Mucosa of rectum (tissue), 2 donors: ENCODE results near the gene FAM222A.
A peak's percentile ranks its signal among the peaks of the same experiment; 100 is the strongest.

Experiments
- H3K27ac ChIP-seq, 2 donors: one replicate each; pipeline ENCODE4 v1.7.0; 2013; ENCODE audit warnings: inconsistent platforms in 2 of 2, low read depth in 2 of 2, low read length in 2 of 2
- H3K27me3 ChIP-seq, 2 donors: one replicate each; pipeline ENCODE4 v1.7.0; 2013; ENCODE audit warnings: low read length in 2 of 2; ENCODE audit not compliant: control insufficient read depth in 2 of 2, insufficient read depth in 2 of 2
- H3K36me3 ChIP-seq, 2 donors: one replicate each; pipeline ENCODE4 v1.7.0; 2013; ENCODE audit warnings: low read length in 2 of 2; ENCODE audit not compliant: control insufficient read depth in 2 of 2, insufficient read depth in 2 of 2
- H3K4me1 ChIP-seq, 2 donors: one replicate each; pipeline ENCODE4 v1.7.0; 2013; ENCODE audit warnings: low read length in 2 of 2, mild to moderate bottlenecking in 1 of 2; ENCODE audit not compliant: control insufficient read depth in 2 of 2, insufficient read depth in 2 of 2
- H3K4me3 ChIP-seq, 2 donors: one replicate each; pipeline ENCODE4 v1.7.0; 2013; ENCODE audit warnings: low read length in 2 of 2
- H3K9ac ChIP-seq, 2 donors: one replicate each; pipeline ENCODE4 v1.7.0; 2013; ENCODE audit warnings: low read length in 2 of 2, low read depth in 1 of 2, mild to moderate bottlenecking in 1 of 2
- H3K9me3 ChIP-seq, 2 donors: one replicate each; pipeline ENCODE4 v1.7.0; 2013; ENCODE audit warnings: low read length in 2 of 2; ENCODE audit not compliant: control insufficient read depth in 2 of 2
- donor health status: healthy.
- donor health status: Normal muscosa, but diverticular disease.

Gene FAM222A

GRCh38 chr12:109713187-109714070, at the start of gene FAM222A:
Gene FAM222A (plus strand): TSS chr12:109713825. CDS start chr12:109744147, 30,322 bp downstream.
- peak within 1 kb of the TSS; percentile 57 to 62 for H3K4me3 ChIP-seq
- H3K9ac ChIP-seq: peak within 1 kb of the TSS; percentile 32 to 40
- peak within 1 kb of the TSS; percentile 32 to 61 for H3K27ac ChIP-seq
- H3K9me3 ChIP-seq: no peaks in the 10 kb centered on the region
- H3K27me3 ChIP-seq: peaks cover 0 to 8% of the 10 kb centered on the region in 2 donors
- H3K36me3 ChIP-seq: no peaks in the 10 kb centered on the region
- peaks cover 7 to 9% of the 10 kb centered on the region in 2 donors for H3K4me1 ChIP-seq

- Histone ChIP-seq H3K4me1 (no peaks in the 10 kb centered on the region), H3K9ac (no peak overlapping the region), H3K27ac (no peak overlapping the region), H3K4me3 (no peak overlapping the region), H3K9me3 (no peaks in the 10 kb centered on the region), H3K27me3 (peaks cover 0 to 2% of the 10 kb centered on the region in 2 donors), H3K36me3 (no peaks in the 10 kb centered on the region)
These were observed 49.2 kb upstream of the FAM222A start for GRCh38 chr12:109664402-109664801.

- Histone ChIP-seq H3K27ac (no peak overlapping the region), H3K4me1 (no peaks in the 10 kb centered on the region), H3K9me3 (no peaks in the 10 kb centered on the region), H3K36me3 (no peaks in the 10 kb centered on the region), H3K9ac (no peak overlapping the region), H3K27me3 (peaks cover 0 to 2% of the 10 kb centered on the region in 2 donors), H3K4me3 (no peak overlapping the region)
These were observed 47.6 kb upstream of the FAM222A start for GRCh38 chr12:109666068-109666467.

GRCh38 chr12:109670731-109671130, 42.9 kb upstream of the FAM222A start:
- Histone ChIP-seq H3K4me1 (no peaks in the 10 kb centered on the region), H3K27ac (no peak overlapping the region), H3K27me3 (peaks cover 0 to 2% of the 10 kb centered on the region in 2 donors), H3K9me3 (no peaks in the 10 kb centered on the region), H3K36me3 (no peaks in the 10 kb centered on the region), H3K9ac (no peak overlapping the region), H3K4me3 (no peak overlapping the region)

GRCh38 chr12:109671502-109671901, 42.1 kb upstream of the FAM222A start:
- Histone ChIP-seq H3K9ac (no peak overlapping the region), H3K27me3 (peaks cover 0 to 2% of the 10 kb centered on the region in 2 donors), H3K27ac (no peak overlapping the region), H3K9me3 (no peaks in the 10 kb centered on the region), H3K4me1 (no peaks in the 10 kb centered on the region), H3K4me3 (no peak overlapping the region), H3K36me3 (no peaks in the 10 kb centered on the region)

- Histone ChIP-seq H3K9ac (no peak overlapping the region), H3K4me1 (no peaks in the 10 kb centered on the region), H3K36me3 (no peaks in the 10 kb centered on the region), H3K4me3 (no peak overlapping the region), H3K9me3 (no peaks in the 10 kb centered on the region), H3K27ac (no peak overlapping the region), H3K27me3 (no peaks in the 10 kb centered on the region)
These were observed 40.2 kb upstream of the FAM222A start for GRCh38 chr12:109673379-109673778.

GRCh38 chr12:109673884-109674283, 39.7 kb upstream of the FAM222A start:
- Histone ChIP-seq H3K27ac (no peak overlapping the region), H3K9me3 (no peaks in the 10 kb centered on the region), H3K36me3 (no peaks in the 10 kb centered on the region), H3K4me1 (peaks cover 0 to 3% of the 10 kb centered on the region in 2 donors), H3K4me3 (no peak overlapping the region), H3K27me3 (no peaks in the 10 kb centered on the region), H3K9ac (no peak overlapping the region)

GRCh38 chr12:109675411-109675810, 38.2 kb upstream of the FAM222A start:
- H3K9ac ChIP-seq: no peak overlapping the region
- peaks cover 0 to 7% of the 10 kb centered on the region in 2 donors for H3K4me1 ChIP-seq
- H3K27ac ChIP-seq: no peak overlapping the region
- H3K27me3 ChIP-seq: no peaks in the 10 kb centered on the region
- no peaks in the 10 kb centered on the region for H3K9me3 ChIP-seq
- no peak overlapping the region for H3K4me3 ChIP-seq
- H3K36me3 ChIP-seq: no peaks in the 10 kb centered on the region

GRCh38 chr12:109677279-109677691, 36.3 kb upstream of the FAM222A start:
- H3K9me3 ChIP-seq: no peaks in the 10 kb centered on the region
- no peaks in the 10 kb centered on the region for H3K36me3 ChIP-seq
- no peak overlapping the region for H3K27ac ChIP-seq
- H3K27me3 ChIP-seq: no peaks in the 10 kb centered on the region
- H3K4me1 ChIP-seq: peaks cover 0 to 7% of the 10 kb centered on the region in 2 donors
- no peak overlapping the region for H3K9ac ChIP-seq
- no peak overlapping the region for H3K4me3 ChIP-seq

- Histone ChIP-seq H3K4me3 (no peak overlapping the region), H3K36me3 (no peaks in the 10 kb centered on the region), H3K4me1 (peaks cover 0 to 7% of the 10 kb centered on the region in 2 donors), H3K9ac (no peak overlapping the region), H3K27me3 (no peaks in the 10 kb centered on the region), H3K27ac (no peak overlapping the region), H3K9me3 (peaks cover 0 to 2% of the 10 kb centered on the region in 2 donors)
These were observed 34.9 kb upstream of the FAM222A start for GRCh38 chr12:109678719-109679118.
